SK-N-SH (cell line): ENCODE data around the gene MAP6. TPM values are rescaled to one million over a fixed set of nuclear protein-coding genes. Genes with fewer than 3 reads are reported as not detected.

Source experiments
- CTCF ChIA-PET: fragments of 300-600, 350-600 bp; formaldehyde crosslinking; extraction: SDS; loops from one replicate; lab custom pipeline; 2021; lab: Yijun Ruan, JAX
- POLR2A ChIA-PET: fragments of 350-600 bp; sonication (Branson Sonifier 250); formaldehyde crosslinking; extraction: SDS; loops from one replicate; lab custom pipeline; 2020; ENCODE audit warnings: antibody characterized with exemption, inconsistent platforms; lab: Yijun Ruan, JAX
- DNase-seq: peaks from one replicate; pipeline ENCODE4 v3.0.0; 2012
- H2AFZ ChIP-seq: fragments of 200-600 bp; sonication (generic); 2 replicates; pipeline ENCODE4 v1.8.1; 2016; ENCODE audit warnings: antibody characterized with exemption, mild to moderate bottlenecking, low read depth
- H3F3A ChIP-seq: fragments of 200-600 bp; sonication (generic); replicated peaks from 2 replicates; pipeline ENCODE3; 2016; ENCODE audit warnings: antibody characterized with exemption, mild to moderate bottlenecking; ENCODE audit not compliant: insufficient read depth
- H3K27ac ChIP-seq, 2 experiments: fragments of 200-500 bp in 1 of 2; fragments of 200-600 bp in 1 of 2; sonication (Bioruptor generic) in 1 of 2; sonication (generic), shearing (Covaris generic) in 1 of 2; 2 replicates each; pipeline versions ENCODE4 v1.5.1 to v1.6.1; 2014 to 2016; ENCODE audit warnings: low read depth in 2 of 2, inconsistent platforms in 1 of 2, low read length in 1 of 2, mild to moderate bottlenecking in 1 of 2, mixed read lengths in 1 of 2
- H3K27me3 ChIP-seq: fragments of 200-600 bp; sonication (generic), shearing (Covaris generic); 2 replicates; pipeline ENCODE4 v1.6.1; 2016; ENCODE audit warnings: mixed run types; ENCODE audit not compliant: insufficient read depth
- H3K36me3 ChIP-seq, 2 experiments: fragments of 200-500 bp in 1 of 2; fragments of 200-600 bp in 1 of 2; sonication (Bioruptor generic) in 1 of 2; sonication (generic) in 1 of 2; replicated peaks in 1 of 2; 2 replicates each; pipeline versions ENCODE3 to v1.5.1; 2014 to 2016; ENCODE audit warnings: low read length in 1 of 2, mild to moderate bottlenecking in 1 of 2; ENCODE audit not compliant: insufficient read depth in 2 of 2, control insufficient read depth in 1 of 2
- H3K4me1 ChIP-seq, 2 experiments: fragments of 200-500 bp in 1 of 2; fragments of 200-600 bp in 1 of 2; sonication (Bioruptor generic) in 1 of 2; sonication (generic), shearing (Covaris generic) in 1 of 2; 2 replicates each; pipeline versions ENCODE4 v1.5.1 to v1.6.1; 2014 to 2016; ENCODE audit warnings: low read depth in 1 of 2, low read length in 1 of 2, mixed run types in 1 of 2; ENCODE audit not compliant: insufficient read depth in 2 of 2, control insufficient read depth in 1 of 2
- H3K4me2 ChIP-seq: fragments of 200-600 bp; sonication (generic), shearing (Covaris generic); 2 replicates; pipeline ENCODE4 v1.6.1; 2017; ENCODE audit warnings: mixed run types
- H3K4me3 ChIP-seq, 2 experiments: fragments of 200-500 bp in 1 of 2; fragments of 200-600 bp in 1 of 2; sonication (Bioruptor generic) in 1 of 2; sonication (generic), shearing (Covaris generic) in 1 of 2; 2 replicates each; pipeline versions ENCODE4 v1.5.1 to v1.8.1; 2014 to 2016; ENCODE audit warnings: low read depth in 2 of 2, inconsistent platforms in 1 of 2, low read length in 1 of 2, mild to moderate bottlenecking in 1 of 2, mixed read lengths in 1 of 2, moderate library complexity in 1 of 2
- H3K79me2 ChIP-seq: fragments of 200-600 bp; sonication (generic); 2 replicates; pipeline ENCODE4 v1.8.1; 2017; ENCODE audit warnings: mild to moderate bottlenecking; ENCODE audit not compliant: insufficient read depth
- H3K9ac ChIP-seq: fragments of 200-600 bp; sonication (generic); 2 replicates; pipeline ENCODE4 v1.6.1; 2017; ENCODE audit warnings: mixed run types
- H3K9me2 ChIP-seq: fragments of 200-600 bp; sonication (generic); 2 replicates; pipeline ENCODE4 v1.6.1; 2017; ENCODE audit warnings: mixed run types
- H3K9me3 ChIP-seq: fragments of 200-600 bp; sonication (generic); 2 replicates; pipeline ENCODE4 v1.6.1; 2017; ENCODE audit warnings: mixed run types, mild to moderate bottlenecking, moderate library complexity
- H4K20me1 ChIP-seq: fragments of 200-600 bp; sonication (generic); 2 replicates; pipeline ENCODE4 v1.6.1; 2017; ENCODE audit warnings: mild to moderate bottlenecking, mixed run types; ENCODE audit not compliant: insufficient read depth
- CHD2 ChIP-seq: fragments of 150-350 bp; IDR thresholded peaks from 2 replicates; pipeline ENCODE4 v1.6.1; 2018; ENCODE audit warnings: low read length; ENCODE audit not compliant: partially characterized antibody
- EP300 ChIP-seq, 2 experiments: IDR thresholded peaks; 2 replicates each; pipeline versions ENCODE4 v1.4.0 to v1.6.1; 2012; ENCODE audit warnings: borderline replicate concordance in 1 of 2, low read depth in 1 of 2, low read length in 1 of 2
- FOSL2 ChIP-seq: IDR thresholded peaks from 2 replicates; pipeline ENCODE4 v1.4.0; 2012; ENCODE audit warnings: low read depth, mild to moderate bottlenecking, moderate library complexity, borderline replicate concordance
- FOXJ3 ChIP-seq: sonication (generic); formaldehyde crosslinking; IDR thresholded peaks from 2 replicates; pipeline ENCODE4 v1.5.1; 2020; ENCODE audit warnings: mild to moderate bottlenecking, missing genetic modification reagents
- FOXM1 ChIP-seq: IDR thresholded peaks from 2 replicates; pipeline ENCODE4 v1.4.0; 2012; ENCODE audit warnings: low read depth, mild to moderate bottlenecking
- GATA2 ChIP-seq: sonication (generic); formaldehyde crosslinking; IDR thresholded peaks from 2 replicates; pipeline ENCODE4 v1.5.0; 2020; ENCODE audit warnings: mild to moderate bottlenecking, missing genetic modification reagents
- IRF3 ChIP-seq: fragments of 150-350 bp; IDR thresholded peaks from 2 replicates; pipeline ENCODE4 v1.6.1; 2016; ENCODE audit warnings: mild to moderate bottlenecking, low read depth, low read length
- JUND ChIP-seq: IDR thresholded peaks from 2 replicates; pipeline ENCODE4 v1.4.0; 2012
- MAX ChIP-seq: IDR thresholded peaks from 2 replicates; pipeline ENCODE4 v1.4.0; 2012; ENCODE audit warnings: low read depth
- MEF2A ChIP-seq: IDR thresholded peaks from 2 replicates; pipeline ENCODE4 v1.4.0; 2012; ENCODE audit warnings: low read depth, borderline replicate concordance
- NFIC ChIP-seq: IDR thresholded peaks from 2 replicates; pipeline ENCODE4 v1.4.0; 2012; ENCODE audit warnings: borderline replicate concordance
- NRF1 ChIP-seq: IDR thresholded peaks from 2 replicates; pipeline ENCODE4 v1.6.1; 2012; ENCODE audit warnings: low read depth, mild to moderate bottlenecking, low read length
- POLR2AphosphoS5 ChIP-seq: IDR thresholded peaks from 2 replicates; pipeline ENCODE4 v1.6.1; 2012; ENCODE audit warnings: low read depth, low read length
- REST ChIP-seq: IDR thresholded peaks from 2 replicates; pipeline ENCODE4 v1.6.1; 2012; ENCODE audit warnings: mild to moderate bottlenecking, low read depth, low read length, moderate library complexity
- RFX5 ChIP-seq: IDR thresholded peaks from 2 replicates; pipeline ENCODE4 v1.6.1; 2012; ENCODE audit warnings: mild to moderate bottlenecking, improper control_type of control experiment, low read length
- SIN3A ChIP-seq: IDR thresholded peaks from 2 replicates; pipeline ENCODE4 v1.6.1; 2012; ENCODE audit warnings: low read depth, mild to moderate bottlenecking, low read length, moderate library complexity, borderline replicate concordance
- SMC3 ChIP-seq: IDR thresholded peaks from 2 replicates; pipeline ENCODE4 v1.6.1; 2012; ENCODE audit warnings: low read depth, low read length, improper control_type of control experiment
- TEAD4 ChIP-seq: IDR thresholded peaks from 2 replicates; pipeline ENCODE4 v1.4.0; 2012; ENCODE audit warnings: mild to moderate bottlenecking, borderline replicate concordance; ENCODE audit not compliant: insufficient read depth
- USF1 ChIP-seq: IDR thresholded peaks from 2 replicates; pipeline ENCODE4 v1.4.0; 2012; ENCODE audit warnings: low read depth, borderline replicate concordance
- ZBTB33 ChIP-seq: IDR thresholded peaks from 2 replicates; pipeline ENCODE4 v1.4.0; 2012; ENCODE audit warnings: low read depth, borderline replicate concordance
- WGBS: methylation state at CpG from one replicate; pipeline ENCODE4 v1.1.6; 2017; ENCODE audit warnings: low lambda C conversion rate; 5-methylcytosine and 5-hydroxymethylcytosine counted together
- polyA plus RNA-seq, 3 experiments: library from polyadenylated mRNA; depleted of rRNA; stranded (reverse); fragments of >200 nt; gene quantifications; 2 replicates each; pipeline ENCODE4 v1.2.3, GENCODE V29; 2012

MAP6 gene
- polyA plus RNA-seq, 1 of the 3 experiments (the other 2 are of a cell fraction): 11.1 TPM

GRCh38 chr11:75591371-75591770 lies 77.5 kb downstream of the MAP6 start (continued):
- no peak for TF ChIP-seq RFX5
- no peak for TF ChIP-seq NFIC
- no peak for TF ChIP-seq FOSL2

- WGBS: 70% methylated on average over 2 of the region's 2 CpGs
- Histone ChIP-seq H2AFZ (no peak overlapping the region), H3K9ac (no peak overlapping the region), H3K9me3 (no peaks in the 10 kb centered on the region), H3K9me2 (no peaks in the 10 kb centered on the region), H3K79me2 (no peaks in the 10 kb centered on the region), H3F3A (no peaks in the 10 kb centered on the region), H3K4me2 (no peak overlapping the region), H3K27ac (no peak overlapping the region), H3K27me3 (no peaks in the 10 kb centered on the region), H3K4me1 (peaks cover 0 to 10% of the 10 kb centered on the region in 2 experiments; a peak in 1 of 4 replicates), H4K20me1 (no peaks in the 10 kb centered on the region), H3K4me3 (no peak overlapping the region), H3K36me3 (no peaks in the 10 kb centered on the region)
- DNase-seq: no peak
- TF ChIP-seq IRF3 (no peak), RFX5 (no peak), NRF1 (no peak), MAX (no peak), USF1 (no peak), CHD2 (no peak), NFIC (no peak), SIN3A (no peak), GATA2 (CRISPR knock-in tag) (no peak), REST (no peak), EP300 (IDR thresholded peaks at IDR 0.05; ENCODE audit: borderline replicate concordance in 1 of 2, low read depth in 1 of 2, low read length in 1 of 2) (no peak), FOXJ3 (CRISPR knock-in tag) (no peak), MEF2A (no peak), POLR2AphosphoS5 (no peak), FOXM1 (no peak), ZBTB33 (no peak), SMC3 (no peak), TEAD4 (no peak), JUND (no peak)
- POLR2A ChIA-PET: no interaction called here
- CTCF ChIA-PET: interaction anchor here (1.5 to 1.6 kb wide), 2 partner anchors 13 to 201 kb away, joined by 3 to 5 read pairs; no protein-coding TSS in a partner anchor
These were observed 78.9 kb downstream of the MAP6 start for GRCh38 chr11:75589933-75590332.
